SK-N-SH (cell line): ENCODE data around the gene UBAC2.

ENCODE experiments used
- CHD2 ChIP-seq: fragments of 150-350 bp; IDR thresholded peaks from 2 replicates; pipeline ENCODE4 v1.6.1; 2018; ENCODE audit warnings: low read length; ENCODE audit not compliant: partially characterized antibody
- CTCF ChIP-seq: fragments of 200-600 bp; sonication (generic); IDR thresholded peaks from 2 replicates; pipeline ENCODE4 v1.6.1; 2017; ENCODE audit warnings: antibody characterized with exemption, mild to moderate bottlenecking, moderate library complexity
- EZH2phosphoT487 ChIP-seq: fragments of 200-600 bp; sonication (generic); IDR thresholded peaks from 2 replicates; pipeline ENCODE4 v1.6.1; 2017; ENCODE audit warnings: low read depth, mixed run types, mild to moderate bottlenecking, antibody characterized with exemption, moderate library complexity, borderline replicate concordance
- GABPA ChIP-seq: IDR thresholded peaks from 2 replicates; pipeline ENCODE4 v1.4.0; 2012; ENCODE audit warnings: low read depth, mild to moderate bottlenecking
- MEF2A ChIP-seq: IDR thresholded peaks from 2 replicates; pipeline ENCODE4 v1.4.0; 2012; ENCODE audit warnings: low read depth, borderline replicate concordance
- POLR2AphosphoS5 ChIP-seq: IDR thresholded peaks from 2 replicates; pipeline ENCODE4 v1.6.1; 2012; ENCODE audit warnings: low read depth, low read length
- RAD21 ChIP-seq: IDR thresholded peaks from 2 replicates; pipeline ENCODE4 v1.6.1; 2012; ENCODE audit warnings: mild to moderate bottlenecking, low read length
- RCOR1 ChIP-seq: fragments of 150-350 bp; IDR thresholded peaks from 2 replicates; pipeline ENCODE4 v1.6.1; 2017; ENCODE audit warnings: antibody characterized with exemption, low read length
- REST ChIP-seq: IDR thresholded peaks from 2 replicates; pipeline ENCODE4 v1.6.1; 2012; ENCODE audit warnings: mild to moderate bottlenecking, low read depth, low read length, moderate library complexity
- SMC3 ChIP-seq: IDR thresholded peaks from 2 replicates; pipeline ENCODE4 v1.6.1; 2012; ENCODE audit warnings: low read depth, low read length, improper control_type of control experiment
- TAF1 ChIP-seq: IDR thresholded peaks from 2 replicates; pipeline ENCODE4 v1.6.1; 2012; ENCODE audit warnings: low read depth, mild to moderate bottlenecking, low read length, moderate library complexity, borderline replicate concordance
- TEAD4 ChIP-seq: IDR thresholded peaks from 2 replicates; pipeline ENCODE4 v1.4.0; 2012; ENCODE audit warnings: mild to moderate bottlenecking, borderline replicate concordance; ENCODE audit not compliant: insufficient read depth
- USF2 ChIP-seq: fragments of 150-350 bp; IDR thresholded peaks from 2 replicates; pipeline ENCODE4 v1.6.1; 2017; ENCODE audit warnings: antibody characterized with exemption, low read length, low read depth, borderline replicate concordance
- YY1 ChIP-seq: IDR thresholded peaks from 2 replicates; pipeline ENCODE4 v1.4.0; 2012; ENCODE audit warnings: low read depth, mild to moderate bottlenecking

GRCh38 chr13:99268822-99269221 is 68.2 kb downstream of the UBAC2 start:
- TF ChIP-seq USF2, result no peak
- no peak for TF ChIP-seq POLR2AphosphoS5
- TF ChIP-seq YY1, result no peak
- no peak for TF ChIP-seq RCOR1
- TF ChIP-seq CTCF, result no peak
- TF ChIP-seq TAF1, result no peak
- no peak for TF ChIP-seq REST
- TF ChIP-seq CHD2, result no peak
- TF ChIP-seq RAD21, result no peak
- TF ChIP-seq SMC3, result no peak
- TF ChIP-seq MEF2A, result no peak
- TF ChIP-seq EZH2phosphoT487, result no peak
- no peak for TF ChIP-seq GABPA
- TF ChIP-seq TEAD4, result no peak
